ENCODE measurements around the gene IGHMBP2. TPM values are rescaled to one million over a fixed set of nuclear protein-coding genes. Genes with fewer than 3 reads are reported as not detected.

The IGHMBP2 gene
- total and polyA plus RNA-seq, 7 donors: 5.4 to 41.3 (median 15.7) TPM

DNA sequence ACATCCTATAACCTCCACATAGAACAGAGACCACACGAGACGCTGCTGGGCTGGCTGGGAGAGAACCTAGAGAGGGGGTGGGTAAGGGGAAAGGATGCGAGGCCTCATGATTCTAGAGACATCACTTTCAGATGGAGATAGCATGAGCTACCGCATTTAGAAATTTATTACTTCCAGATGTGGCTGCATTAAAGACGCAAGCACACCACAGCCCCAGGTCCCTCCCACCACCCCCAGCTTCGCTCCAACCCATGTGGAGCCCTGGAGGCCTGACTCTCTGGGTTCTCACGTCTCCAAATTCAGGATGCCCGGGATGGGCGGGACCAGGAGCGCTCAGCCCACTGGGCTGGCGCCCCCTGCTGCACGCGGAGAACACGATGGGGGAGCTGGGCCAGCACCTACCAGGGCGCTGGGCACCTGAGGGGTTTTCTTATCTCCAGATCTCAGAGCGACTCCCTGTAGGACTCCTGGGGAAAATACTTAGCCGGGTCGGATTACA is 13.7 kb upstream of the IGHMBP2 start:
- Histone ChIP-seq H3K27me3 (no peaks in the 10 kb centered on the region), H3K9me3 (no peaks in the 10 kb centered on the region), H3K4me1 (peaks cover 0 to 20% (median 13%) of the 10 kb centered on the region in 4 donors), H3K27ac (peak overlapping the region; percentile 45 to 74 (median 62)), H3K4me3 (no peak overlapping the region), H3K36me3 (peaks cover 4 to 46% (median 28%) of the 10 kb centered on the region in 4 donors)
- WGBS, 2 donors: 74 to 83% methylated on average over 18 of the region's 18 CpGs
- no peak for TF ChIP-seq POLR2AphosphoS5 (IDR thresholded peaks at IDR 0.05)
- TF ChIP-seq, protein P1, sequence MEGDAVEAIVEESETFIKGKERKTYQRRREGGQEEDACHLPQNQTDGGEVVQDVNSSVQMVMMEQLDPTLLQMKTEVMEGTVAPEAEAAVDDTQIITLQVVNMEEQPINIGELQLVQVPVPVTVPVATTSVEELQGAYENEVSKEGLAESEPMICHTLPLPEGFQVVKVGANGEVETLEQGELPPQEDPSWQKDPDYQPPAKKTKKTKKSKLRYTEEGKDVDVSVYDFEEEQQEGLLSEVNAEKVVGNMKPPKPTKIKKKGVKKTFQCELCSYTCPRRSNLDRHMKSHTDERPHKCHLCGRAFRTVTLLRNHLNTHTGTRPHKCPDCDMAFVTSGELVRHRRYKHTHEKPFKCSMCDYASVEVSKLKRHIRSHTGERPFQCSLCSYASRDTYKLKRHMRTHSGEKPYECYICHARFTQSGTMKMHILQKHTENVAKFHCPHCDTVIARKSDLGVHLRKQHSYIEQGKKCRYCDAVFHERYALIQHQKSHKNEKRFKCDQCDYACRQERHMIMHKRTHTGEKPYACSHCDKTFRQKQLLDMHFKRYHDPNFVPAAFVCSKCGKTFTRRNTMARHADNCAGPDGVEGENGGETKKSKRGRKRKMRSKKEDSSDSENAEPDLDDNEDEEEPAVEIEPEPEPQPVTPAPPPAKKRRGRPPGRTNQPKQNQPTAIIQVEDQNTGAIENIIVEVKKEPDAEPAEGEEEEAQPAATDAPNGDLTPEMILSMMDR (IDR thresholded peaks at IDR 0.05): peak in 2 of 4 experiments; percentile 27 to 38
- peak; percentile 78 for DNase-seq
- intact Hi-C loops (cut with DNase I): no loop called here

DNA sequence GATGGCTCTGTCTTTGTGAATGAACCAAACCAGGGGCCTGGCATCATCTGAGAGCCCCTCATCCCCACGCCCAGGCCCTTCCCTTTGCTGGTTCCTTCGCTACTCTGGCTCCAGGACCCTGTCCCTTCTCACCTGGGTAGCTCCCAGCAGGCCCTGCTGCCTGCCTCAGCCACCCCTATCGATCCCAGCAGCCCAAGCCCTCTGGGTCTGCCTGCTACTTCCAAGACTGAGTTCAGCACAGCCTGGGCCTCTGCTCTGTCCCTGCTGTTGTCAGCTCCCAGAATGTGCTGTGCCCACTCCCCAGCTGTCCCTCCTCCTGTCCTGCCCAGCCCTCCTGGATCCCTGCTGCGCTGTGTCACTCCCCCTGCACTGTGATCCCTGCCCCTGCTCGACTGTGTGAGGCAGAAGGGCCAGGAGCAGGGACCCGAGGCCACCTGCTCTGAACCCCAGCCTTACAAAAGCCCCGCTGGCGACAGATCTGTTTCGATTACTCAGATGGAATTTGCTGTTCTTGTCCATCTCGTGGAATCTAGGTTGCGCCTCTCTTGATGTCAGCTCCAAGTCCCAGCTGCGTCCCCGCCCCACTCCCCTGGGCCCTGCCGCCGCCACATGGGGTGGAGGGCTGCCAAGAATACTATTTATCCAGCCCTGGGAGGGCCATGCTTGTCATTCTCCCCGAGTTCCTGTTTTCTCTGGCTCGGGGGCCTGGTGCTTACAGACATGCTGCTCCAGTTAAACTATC is 13.0 kb upstream of the IGHMBP2 start:
- H3K4me3 ChIP-seq: no peak overlapping the region
- DNase-seq: peak; percentile 92
- intact Hi-C loops (cut with DNase I): no loop called here

DNA sequence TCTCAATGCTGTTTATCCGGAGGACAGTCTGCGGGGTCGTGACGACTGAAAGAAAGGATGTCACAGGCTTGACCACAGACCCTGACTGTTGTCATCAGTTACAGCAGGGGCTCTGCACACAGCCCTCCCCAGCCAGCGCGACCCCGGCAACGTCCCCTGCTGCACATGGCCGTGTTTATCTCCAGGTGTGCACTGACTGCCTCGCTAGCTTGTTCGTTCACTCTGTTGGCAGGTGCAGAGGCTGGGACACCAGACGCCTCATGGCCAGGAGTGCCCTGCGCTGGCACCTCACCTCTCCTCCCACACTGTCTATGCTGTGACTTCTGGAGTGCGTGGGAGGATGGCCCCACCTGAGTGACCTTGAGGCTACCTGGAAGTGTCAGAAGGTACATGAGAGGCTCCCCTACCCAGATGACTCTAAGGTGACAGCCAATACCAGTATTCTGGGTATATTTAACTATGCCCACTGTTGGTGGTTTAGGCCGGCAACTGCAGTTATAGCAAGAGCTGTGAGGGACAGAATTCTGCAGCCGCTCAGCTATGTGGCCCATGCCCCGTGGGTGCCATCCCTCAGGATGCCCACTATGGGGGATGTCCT is 12.2 kb upstream of the IGHMBP2 start:
- Histone ChIP-seq H3K4me3 (no peak overlapping the region), H3K27me3 (no peaks in the 10 kb centered on the region), H3K36me3 (peaks cover 14 to 61% (median 41%) of the 10 kb centered on the region in 4 donors), H3K27ac (peak overlapping the region; percentile 27 to 74 (median 62)), H3K4me1 (peaks cover 0 to 20% (median 13%) of the 10 kb centered on the region in 4 donors), H3K9me3 (no peaks in the 10 kb centered on the region)
- 83 to 91% methylated on average over 17 of the region's 17 CpGs for WGBS, 2 donors
- intact Hi-C loops (cut with DNase I): no loop called here
- TF ChIP-seq, protein P1 (IDR thresholded peaks at IDR 0.05): no peak
- no peak for TF ChIP-seq POLR2A (IDR thresholded peaks at IDR 0.05)
- TF ChIP-seq EP300 (IDR thresholded peaks at IDR 0.05): no peak
- TF ChIP-seq POLR2AphosphoS5 (IDR thresholded peaks at IDR 0.05): no peak
- DNase-seq: no peak

More for the DNA sequence above, 13.0 kb upstream of the IGHMBP2 start:
- WGBS, 2 donors: 67 to 78% methylated on average over 17 of the region's 17 CpGs
- Histone ChIP-seq H3K9me3 (no peaks in the 10 kb centered on the region), H3K27me3 (no peaks in the 10 kb centered on the region), H3K4me1 (peaks cover 0 to 20% (median 13%) of the 10 kb centered on the region in 4 donors), H3K27ac (peak overlapping the region; percentile 45 to 74 (median 62)), H3K36me3 (peaks cover 7 to 53% (median 35%) of the 10 kb centered on the region in 4 donors)
- TF ChIP-seq POLR2AphosphoS5 (IDR thresholded peaks at IDR 0.05): peak in 3 of 4 donors; percentile 14 to 51 (median 24)
- TF ChIP-seq EP300 (IDR thresholded peaks at IDR 0.05): no peak
- TF ChIP-seq, protein P1 (IDR thresholded peaks at IDR 0.05): no peak
- TF ChIP-seq POLR2A (IDR thresholded peaks at IDR 0.05): no peak

- Histone ChIP-seq H3K36me3 (peaks cover 25 to 72% (median 53%) of the 10 kb centered on the region in 4 donors), H3K4me3 (no peak overlapping the region), H3K27me3 (no peaks in the 10 kb centered on the region), H3K4me1 (peaks cover 0 to 20% (median 13%) of the 10 kb centered on the region in 4 donors), H3K9me3 (no peaks in the 10 kb centered on the region), H3K27ac (no peak overlapping the region)
- DNase-seq: no peak
- TF ChIP-seq, protein P1 (IDR thresholded peaks at IDR 0.05): no peak
- TF ChIP-seq EP300 (IDR thresholded peaks at IDR 0.05) (no peak), POLR2AphosphoS5 (IDR thresholded peaks at IDR 0.05) (no peak), POLR2A (IDR thresholded peaks at IDR 0.05) (no peak)
- WGBS, 2 donors: 95 to 97% methylated on average over 20 of the region's 20 CpGs
- intact Hi-C loops (cut with DNase I): no loop called here
These were observed 11.1 kb upstream of the IGHMBP2 start for GRCh38 chr11:68892576-68892975.

All from sigmoid colon (tissue), 7 donors.